ENCODE data around the gene HTATSF1. TPM values are rescaled to one million over a fixed set of nuclear protein-coding genes. Genes with fewer than 3 reads are reported as not detected.

Gene HTATSF1
- total RNA-seq, 1 experiment from 2014 or later: 49.5 TPM

DNA sequence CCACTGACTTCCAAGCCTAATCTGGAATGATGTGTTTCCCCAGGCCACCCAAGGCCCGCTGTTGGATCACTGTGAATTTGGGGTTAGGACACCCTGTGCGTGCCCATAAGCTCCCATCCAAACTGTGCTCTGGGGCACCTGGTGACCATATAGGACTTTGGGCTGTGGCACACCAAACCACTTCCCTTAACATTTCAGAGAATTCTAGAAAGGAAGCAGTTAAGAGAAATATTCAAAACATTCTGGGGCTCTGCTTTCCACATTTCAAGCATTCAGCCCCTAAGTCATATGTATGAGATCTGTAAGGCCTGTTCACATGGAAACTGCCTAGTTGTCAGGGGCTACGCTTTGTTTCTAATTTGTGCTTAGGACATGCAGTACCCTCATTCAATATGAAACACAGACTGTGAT, 49.0 kb downstream of the HTATSF1 start:
- no peak overlapping the region for H3K9ac ChIP-seq (ENCODE audit: extremely low read depth, insufficient read length, low read length)
- WGBS (ENCODE audit: extremely low coverage, insufficient read length, low lambda C conversion rate): no CpG with 5 or more reads among the region's 3 CpGs
- H3K79me2 ChIP-seq (ENCODE audit: insufficient read depth, low read length): no peaks in the 10 kb centered on the region
- no peak overlapping the region for H3K4ac ChIP-seq (ENCODE audit: low read depth, low read length)
- no peak overlapping the region for H3K4me2 ChIP-seq (ENCODE audit: insufficient read depth, insufficient read length, low read length)
- H2BK20ac ChIP-seq (ENCODE audit: low read depth, low read length, poor library complexity, severe bottlenecking): no peak overlapping the region
- Mint-ChIP-seq H3K4me1 (no peaks in the 10 kb centered on the region), H3K27me3 (ENCODE audit: low read depth) (no peaks in the 10 kb centered on the region), H3K36me3 (ENCODE audit: insufficient read depth in 1 of 3, low read depth in 3 of 3) (no peaks in the 10 kb centered on the region; a peak in 1 of 7 replicates), H3K4me3 (no peak overlapping the region), H3K27ac (no peak overlapping the region), H3K9me3 (peaks cover 55 to 62% of the 10 kb centered on the region in 2 experiments)
- H3K14ac ChIP-seq (ENCODE audit: insufficient read depth, low read length): no peak overlapping the region
- no peaks in the 10 kb centered on the region for H3K4me1 ChIP-seq (ENCODE audit: insufficient read depth, low read length)
- H4K20me1 ChIP-seq (ENCODE audit: control insufficient read depth, insufficient read depth, insufficient read length): no peaks in the 10 kb centered on the region
- no peak overlapping the region for H4K5ac ChIP-seq (ENCODE audit: insufficient read length, low read depth, low read length)
- H3T11ph ChIP-seq (ENCODE audit: low read length): no peak overlapping the region
- H2AK5ac ChIP-seq (ENCODE audit: insufficient read length, low read length): no peak overlapping the region
- H2AFZ ChIP-seq (ENCODE audit: low read length): no peak overlapping the region
- no peaks in the 10 kb centered on the region for H3K79me1 ChIP-seq (ENCODE audit: insufficient read depth, low read depth, low read length, poor library complexity, severe bottlenecking)
- H3K23me2 ChIP-seq (ENCODE audit: insufficient read length, low read depth, low read length, poor library complexity, severe bottlenecking): no peaks in the 10 kb centered on the region
- H3K18ac ChIP-seq (ENCODE audit: insufficient read length, low read depth, low read length): no peak overlapping the region
- no peak overlapping the region for H2BK5ac ChIP-seq (ENCODE audit: insufficient read length, low read length)
- no peak for TF ChIP-seq CTCF (conservative IDR thresholded peaks at IDR 0.05)
- H4K91ac ChIP-seq (ENCODE audit: insufficient read length, low read depth, low read length): no peak overlapping the region
- H3K27ac ChIP-seq (ENCODE audit: insufficient read length, low read depth, low read length): no peak overlapping the region
- no peak overlapping the region for H2BK15ac ChIP-seq (ENCODE audit: low read depth, low read length)
- DNase-seq: no peak
- H2BK120ac ChIP-seq (ENCODE audit: low read depth, low read length, poor library complexity, severe bottlenecking): no peak overlapping the region
- no peaks in the 10 kb centered on the region for H3K27me3 ChIP-seq (ENCODE audit: insufficient read depth, low read length)
- H3K23ac ChIP-seq (ENCODE audit: insufficient read length, low read depth, low read length): no peak overlapping the region
- peaks cover 68% of the 10 kb centered on the region for H3K9me3 ChIP-seq (ENCODE audit: control insufficient read depth, low read depth, low read length)
- no peak overlapping the region for H4K8ac ChIP-seq (replicated peaks; ENCODE audit: insufficient read length, low read depth, low read length)
- no peak overlapping the region for H2BK12ac ChIP-seq (ENCODE audit: insufficient read length, low read depth, low read length)
- no peak overlapping the region for H3K56ac ChIP-seq (ENCODE audit: insufficient read length, low read depth, low read length)

Data from H9 (cell line).